ENCODE measurements around the gene VPS29. TPM values are rescaled to one million over a fixed set of nuclear protein-coding genes. Genes with fewer than 3 reads are reported as not detected.

The VPS29 gene
- total and polyA plus RNA-seq, 9 of the 15 experiments (the other 6 are each of a cell fraction or from before 2014, with no cell fraction given), result 85.8 to 638 (median 272) TPM

DNA sequence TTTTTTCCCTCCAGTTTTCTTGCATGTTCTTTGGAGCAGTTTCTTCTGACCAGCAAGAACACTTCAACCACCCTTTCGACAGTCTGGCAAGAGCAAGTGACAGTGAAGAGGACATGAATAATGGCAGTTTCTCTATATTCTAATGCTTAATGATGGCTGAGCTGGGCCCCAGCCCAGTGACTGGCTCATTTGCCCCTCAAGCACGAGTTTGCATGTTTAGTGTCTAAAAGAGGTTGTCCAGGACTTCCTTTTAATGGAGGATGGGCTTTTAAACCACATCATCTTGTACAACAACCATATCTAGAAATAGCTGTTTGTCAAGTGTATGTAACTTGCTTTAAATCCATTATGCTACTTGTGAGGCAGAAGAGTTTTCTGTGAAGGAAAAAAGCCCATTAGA is 28.6 kb upstream of the VPS29 start (continued):
- TF ChIP-seq LCOR (CRISPR knock-in tag; IDR thresholded peaks at IDR 0.05), result no peak
- no peak for TF ChIP-seq MCM2 (IDR thresholded peaks at IDR 0.05; ENCODE audit: low read depth)
- TF ChIP-seq ZNF830 (CRISPR knock-in tag; IDR thresholded peaks at IDR 0.05), result no peak
- TF ChIP-seq, protein P1, sequence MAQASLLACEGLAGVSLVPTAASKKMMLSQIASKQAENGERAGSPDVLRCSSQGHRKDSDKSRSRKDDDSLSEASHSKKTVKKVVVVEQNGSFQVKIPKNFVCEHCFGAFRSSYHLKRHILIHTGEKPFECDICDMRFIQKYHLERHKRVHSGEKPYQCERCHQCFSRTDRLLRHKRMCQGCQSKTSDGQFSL (CRISPR knock-in tag; IDR thresholded peaks at IDR 0.05), result no peak
- TF ChIP-seq, protein P1 (tag; IDR thresholded peaks at IDR 0.05), result no peak
- TF ChIP-seq POU5F1 (IDR thresholded peaks at IDR 0.05; ENCODE audit: borderline replicate concordance, low read depth, low read length, partially characterized antibody), result no peak
- no peak for TF ChIP-seq ZBTB7A (IDR thresholded peaks at IDR 0.05; ENCODE audit: borderline replicate concordance, control insufficient read depth, low read depth, low read length)
- no peak for TF ChIP-seq NFIX (CRISPR knock-in tag; IDR thresholded peaks at IDR 0.05; ENCODE audit: low read depth)
- TF ChIP-seq, protein P2, sequence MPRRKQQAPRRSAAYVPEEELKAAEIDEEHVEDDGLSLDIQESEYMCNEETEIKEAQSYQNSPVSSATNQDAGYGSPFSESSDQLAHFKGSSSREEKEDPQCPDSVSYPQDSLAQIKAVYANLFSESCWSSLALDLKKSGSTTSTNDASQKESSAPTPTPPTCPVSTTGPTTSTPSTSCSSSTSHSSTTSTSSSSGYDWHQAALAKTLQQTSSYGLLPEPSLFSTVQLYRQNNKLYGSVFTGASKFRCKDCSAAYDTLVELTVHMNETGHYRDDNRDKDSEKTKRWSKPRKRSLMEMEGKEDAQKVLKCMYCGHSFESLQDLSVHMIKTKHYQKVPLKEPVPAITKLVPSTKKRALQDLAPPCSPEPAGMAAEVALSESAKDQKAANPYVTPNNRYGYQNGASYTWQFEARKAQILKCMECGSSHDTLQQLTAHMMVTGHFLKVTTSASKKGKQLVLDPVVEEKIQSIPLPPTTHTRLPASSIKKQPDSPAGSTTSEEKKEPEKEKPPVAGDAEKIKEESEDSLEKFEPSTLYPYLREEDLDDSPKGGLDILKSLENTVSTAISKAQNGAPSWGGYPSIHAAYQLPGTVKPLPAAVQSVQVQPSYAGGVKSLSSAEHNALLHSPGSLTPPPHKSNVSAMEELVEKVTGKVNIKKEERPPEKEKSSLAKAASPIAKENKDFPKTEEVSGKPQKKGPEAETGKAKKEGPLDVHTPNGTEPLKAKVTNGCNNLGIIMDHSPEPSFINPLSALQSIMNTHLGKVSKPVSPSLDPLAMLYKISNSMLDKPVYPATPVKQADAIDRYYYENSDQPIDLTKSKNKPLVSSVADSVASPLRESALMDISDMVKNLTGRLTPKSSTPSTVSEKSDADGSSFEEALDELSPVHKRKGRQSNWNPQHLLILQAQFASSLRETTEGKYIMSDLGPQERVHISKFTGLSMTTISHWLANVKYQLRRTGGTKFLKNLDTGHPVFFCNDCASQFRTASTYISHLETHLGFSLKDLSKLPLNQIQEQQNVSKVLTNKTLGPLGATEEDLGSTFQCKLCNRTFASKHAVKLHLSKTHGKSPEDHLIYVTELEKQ (CRISPR knock-in tag; IDR thresholded peaks at IDR 0.05), result no peak
- no peak for TF ChIP-seq LARP7 (IDR thresholded peaks at IDR 0.05)
- TF ChIP-seq, protein P3, sequence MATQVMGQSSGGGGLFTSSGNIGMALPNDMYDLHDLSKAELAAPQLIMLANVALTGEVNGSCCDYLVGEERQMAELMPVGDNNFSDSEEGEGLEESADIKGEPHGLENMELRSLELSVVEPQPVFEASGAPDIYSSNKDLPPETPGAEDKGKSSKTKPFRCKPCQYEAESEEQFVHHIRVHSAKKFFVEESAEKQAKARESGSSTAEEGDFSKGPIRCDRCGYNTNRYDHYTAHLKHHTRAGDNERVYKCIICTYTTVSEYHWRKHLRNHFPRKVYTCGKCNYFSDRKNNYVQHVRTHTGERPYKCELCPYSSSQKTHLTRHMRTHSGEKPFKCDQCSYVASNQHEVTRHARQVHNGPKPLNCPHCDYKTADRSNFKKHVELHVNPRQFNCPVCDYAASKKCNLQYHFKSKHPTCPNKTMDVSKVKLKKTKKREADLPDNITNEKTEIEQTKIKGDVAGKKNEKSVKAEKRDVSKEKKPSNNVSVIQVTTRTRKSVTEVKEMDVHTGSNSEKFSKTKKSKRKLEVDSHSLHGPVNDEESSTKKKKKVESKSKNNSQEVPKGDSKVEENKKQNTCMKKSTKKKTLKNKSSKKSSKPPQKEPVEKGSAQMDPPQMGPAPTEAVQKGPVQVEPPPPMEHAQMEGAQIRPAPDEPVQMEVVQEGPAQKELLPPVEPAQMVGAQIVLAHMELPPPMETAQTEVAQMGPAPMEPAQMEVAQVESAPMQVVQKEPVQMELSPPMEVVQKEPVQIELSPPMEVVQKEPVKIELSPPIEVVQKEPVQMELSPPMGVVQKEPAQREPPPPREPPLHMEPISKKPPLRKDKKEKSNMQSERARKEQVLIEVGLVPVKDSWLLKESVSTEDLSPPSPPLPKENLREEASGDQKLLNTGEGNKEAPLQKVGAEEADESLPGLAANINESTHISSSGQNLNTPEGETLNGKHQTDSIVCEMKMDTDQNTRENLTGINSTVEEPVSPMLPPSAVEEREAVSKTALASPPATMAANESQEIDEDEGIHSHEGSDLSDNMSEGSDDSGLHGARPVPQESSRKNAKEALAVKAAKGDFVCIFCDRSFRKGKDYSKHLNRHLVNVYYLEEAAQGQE (IDR thresholded peaks at IDR 0.05; ENCODE audit: borderline replicate concordance), result no peak
- TF ChIP-seq, protein P3 (CRISPR knock-in tag; IDR thresholded peaks at IDR 0.05; ENCODE audit: low read depth), result no peak
- TF ChIP-seq, protein P4, sequence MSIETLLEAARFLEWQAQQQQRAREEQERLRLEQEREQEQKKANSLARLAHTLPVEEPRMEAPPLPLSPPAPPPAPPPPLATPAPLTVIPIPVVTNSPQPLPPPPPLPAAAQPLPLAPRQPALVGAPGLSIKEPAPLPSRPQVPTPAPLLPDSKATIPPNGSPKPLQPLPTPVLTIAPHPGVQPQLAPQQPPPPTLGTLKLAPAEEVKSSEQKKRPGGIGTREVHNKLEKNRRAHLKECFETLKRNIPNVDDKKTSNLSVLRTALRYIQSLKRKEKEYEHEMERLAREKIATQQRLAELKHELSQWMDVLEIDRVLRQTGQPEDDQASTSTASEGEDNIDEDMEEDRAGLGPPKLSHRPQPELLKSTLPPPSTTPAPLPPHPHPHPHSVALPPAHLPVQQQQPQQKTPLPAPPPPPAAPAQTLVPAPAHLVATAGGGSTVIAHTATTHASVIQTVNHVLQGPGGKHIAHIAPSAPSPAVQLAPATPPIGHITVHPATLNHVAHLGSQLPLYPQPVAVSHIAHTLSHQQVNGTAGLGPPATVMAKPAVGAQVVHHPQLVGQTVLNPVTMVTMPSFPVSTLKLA (conservative IDR thresholded peaks at IDR 0.05), result no peak

Measured in K562 (cell line).